Measurements from ENCODE around the gene TAF11L11. TPM values are rescaled to one million over a fixed set of nuclear protein-coding genes. Genes with fewer than 3 reads are reported as not detected.
"Not testable (repeated sequence)": the region's sequence is repeated elsewhere in the genome, so short reads cannot be mapped to it uniquely, and the experiment has no call there.

The TAF11L11 gene
- total RNA-seq, 4 donors from 2014 or later, result not detected

- TF ChIP-seq POLR2A (IDR thresholded peaks at IDR 0.05) (no peak), CTCF (IDR thresholded peaks at IDR 0.05) (no peak)
- no peak for DNase-seq
- whole genome bisulfite sequencing, 2 donors, result 87 to 89% methylated on average over 16 of the region's 17 CpGs
- no peak overlapping the region for H3K4me3 ChIP-seq (replicated peaks in 1 of 3)
- H3K36me3 ChIP-seq, result no peaks in the 10 kb centered on the region
- no peak overlapping the region for H3K27ac ChIP-seq
- intact Hi-C loops (cut with DNase I), result no loop called here
- H3K27me3 ChIP-seq, result no peaks in the 10 kb centered on the region
- no peaks in the 10 kb centered on the region for H3K9me3 ChIP-seq
- H3K4me1 ChIP-seq, result no peaks in the 10 kb centered on the region
Observed at GRCh38 chr5:17614872-17615605, 11.1 kb downstream of the TAF11L11 start.

- Histone ChIP-seq H3K27ac (no peak overlapping the region), H3K36me3 (no peaks in the 10 kb centered on the region), H3K9me3 (no peaks in the 10 kb centered on the region), H3K4me1 (no peaks in the 10 kb centered on the region), H3K4me3 (replicated peaks in 1 of 3) (no peak overlapping the region), H3K27me3 (no peaks in the 10 kb centered on the region)
- TF ChIP-seq POLR2A (IDR thresholded peaks at IDR 0.05) (no peak), CTCF (IDR thresholded peaks at IDR 0.05) (no peak)
- DNase-seq, result no peak
- 83 to 88% methylated on average over 3 of the region's 3 CpGs for WGBS, 2 donors
- intact Hi-C loops (cut with DNase I), result no loop called here
Observed at GRCh38 chr5:17619354-17619753, 15.4 kb downstream of the TAF11L11 start.

GRCh38 chr5:17620627-17621026, 16.6 kb downstream of the TAF11L11 start:
- Histone ChIP-seq H3K9me3 (no peaks in the 10 kb centered on the region), H3K27me3 (no peaks in the 10 kb centered on the region), H3K4me1 (no peaks in the 10 kb centered on the region), H3K27ac (no peak overlapping the region), H3K4me3 (replicated peaks in 1 of 3) (no peak overlapping the region), H3K36me3 (no peaks in the 10 kb centered on the region)
- intact Hi-C loops (cut with DNase I), result no loop called here
- TF ChIP-seq POLR2A (IDR thresholded peaks at IDR 0.05), result no peak
- no peak for TF ChIP-seq CTCF (IDR thresholded peaks at IDR 0.05)
- DNase-seq, result no peak
- 77 to 100% methylated on average over 3 to 14 of the region's 17 CpGs for WGBS, 2 donors

- no peaks in the 10 kb centered on the region for H3K27me3 ChIP-seq
- 91 to 93% methylated on average over 3 to 9 of the region's 11 CpGs for WGBS, 2 donors
- no peaks in the 10 kb centered on the region for H3K9me3 ChIP-seq
- TF ChIP-seq POLR2A (IDR thresholded peaks at IDR 0.05) (no peak), CTCF (IDR thresholded peaks at IDR 0.05) (no peak)
- DNase-seq, result no peak
- no peak overlapping the region for H3K27ac ChIP-seq
- no peaks in the 10 kb centered on the region for H3K4me1 ChIP-seq
- H3K36me3 ChIP-seq, result no peaks in the 10 kb centered on the region
- no peak overlapping the region for H3K4me3 ChIP-seq (replicated peaks in 1 of 3)
- intact Hi-C loops (cut with DNase I), result no loop called here
Observed at GRCh38 chr5:17625686-17626085, 21.7 kb downstream of the TAF11L11 start.

GRCh38 chr5:17631788-17632187, 27.8 kb downstream of the TAF11L11 start, which contains the start of gene TAF11L13:
TSS of gene TAF11L13 (plus strand) at chr5:17632088.
- H3K4me3 ChIP-seq (replicated peaks in 1 of 3); H3K27ac ChIP-seq; H3K9me3 ChIP-seq; intact Hi-C loops (cut with DNase I); H3K4me1 ChIP-seq; H3K27me3 ChIP-seq; DNase-seq; H3K36me3 ChIP-seq: not testable (repeated sequence)
- 95 to 97% methylated on average over 9 to 10 of the region's 12 CpGs for WGBS, 2 donors
